Loucy (cell line): ENCODE data around the gene KIF21A.

Source experiments
- H2AFZ ChIP-seq: fragments of 200-600 bp; sonication (generic); 2 replicates; pipeline ENCODE4 v1.6.0; 2016; ENCODE audit warnings: antibody characterized with exemption, mild to moderate bottlenecking, low read length, moderate library complexity
- H3F3A ChIP-seq: fragments of 200-600 bp; 2 replicates; pipeline ENCODE4 v1.6.0; 2016; ENCODE audit warnings: antibody characterized with exemption, low read depth, mild to moderate bottlenecking
- H3K27me3 ChIP-seq: fragments of 200-600 bp; sonication (generic); 2 replicates; pipeline ENCODE4 v1.6.1; 2014; ENCODE audit warnings: low read length, mild to moderate bottlenecking; ENCODE audit not compliant: insufficient read depth, poor library complexity, severe bottlenecking
- H3K36me3 ChIP-seq: fragments of 200-600 bp; sonication (generic); 2 replicates; pipeline ENCODE4 v1.6.1; 2016; ENCODE audit warnings: low read length; ENCODE audit not compliant: insufficient read depth
- H3K4me1 ChIP-seq: fragments of 200-600 bp; sonication (generic); 2 replicates; pipeline ENCODE4 v1.5.1; 2014; ENCODE audit warnings: low read length, mild to moderate bottlenecking; ENCODE audit not compliant: insufficient read depth, poor library complexity, severe bottlenecking
- H3K4me2 ChIP-seq: fragments of 200-600 bp; sonication (generic); 2 replicates; pipeline ENCODE4 v1.6.0; 2014; ENCODE audit warnings: antibody characterized with exemption, low read length, low read depth, mild to moderate bottlenecking; ENCODE audit not compliant: poor library complexity, severe bottlenecking
- H3K4me3 ChIP-seq: fragments of 200-600 bp; sonication (generic); 2 replicates; pipeline ENCODE4 v1.5.1; 2014; ENCODE audit warnings: low read length, mild to moderate bottlenecking, mixed read lengths; ENCODE audit not compliant: poor library complexity, severe bottlenecking
- H3K79me2 ChIP-seq: fragments of 200-600 bp; sonication (generic); 2 replicates; pipeline ENCODE4 v1.6.1; 2014; ENCODE audit warnings: low read length; ENCODE audit not compliant: insufficient read depth
- H3K9ac ChIP-seq: fragments of 200-600 bp; sonication (generic); 2 replicates; pipeline ENCODE4 v1.6.0; 2014; ENCODE audit warnings: mild to moderate bottlenecking, low read depth, low read length, moderate library complexity; ENCODE audit not compliant: poor library complexity, severe bottlenecking
- H3K9me2 ChIP-seq: fragments of 200-600 bp; sonication (generic); replicated peaks from 2 replicates; pipeline ENCODE4 v1.6.1; 2016; ENCODE audit warnings: low read depth, low read length, mixed read lengths
- H3K9me3 ChIP-seq: fragments of 200-600 bp; sonication (generic); 2 replicates; pipeline ENCODE4 v1.6.1; 2014; ENCODE audit warnings: mild to moderate bottlenecking, antibody characterized with exemption, low read length, low read depth; ENCODE audit not compliant: insufficient read depth
- H4K20me1 ChIP-seq: fragments of 200-600 bp; sonication (generic); 2 replicates; pipeline ENCODE4 v1.6.0; 2014; ENCODE audit warnings: antibody characterized with exemption, low read length, mild to moderate bottlenecking; ENCODE audit not compliant: insufficient read depth, poor library complexity, severe bottlenecking
- EZH2phosphoT487 ChIP-seq: fragments of 200-600 bp; IDR thresholded peaks from 2 replicates; pipeline ENCODE4 v1.6.1; 2018; ENCODE audit warnings: antibody characterized with exemption, mild to moderate bottlenecking, moderate library complexity, borderline replicate concordance
- TF ChIP-seq, protein P1 (sequence below): fragments of 200-600 bp; sonication (generic); conservative IDR thresholded peaks from 2 replicates; pipeline ENCODE4 v1.5.1; 2014; ENCODE audit warnings: mild to moderate bottlenecking, antibody characterized with exemption, low read length

Gene KIF21A

DNA sequence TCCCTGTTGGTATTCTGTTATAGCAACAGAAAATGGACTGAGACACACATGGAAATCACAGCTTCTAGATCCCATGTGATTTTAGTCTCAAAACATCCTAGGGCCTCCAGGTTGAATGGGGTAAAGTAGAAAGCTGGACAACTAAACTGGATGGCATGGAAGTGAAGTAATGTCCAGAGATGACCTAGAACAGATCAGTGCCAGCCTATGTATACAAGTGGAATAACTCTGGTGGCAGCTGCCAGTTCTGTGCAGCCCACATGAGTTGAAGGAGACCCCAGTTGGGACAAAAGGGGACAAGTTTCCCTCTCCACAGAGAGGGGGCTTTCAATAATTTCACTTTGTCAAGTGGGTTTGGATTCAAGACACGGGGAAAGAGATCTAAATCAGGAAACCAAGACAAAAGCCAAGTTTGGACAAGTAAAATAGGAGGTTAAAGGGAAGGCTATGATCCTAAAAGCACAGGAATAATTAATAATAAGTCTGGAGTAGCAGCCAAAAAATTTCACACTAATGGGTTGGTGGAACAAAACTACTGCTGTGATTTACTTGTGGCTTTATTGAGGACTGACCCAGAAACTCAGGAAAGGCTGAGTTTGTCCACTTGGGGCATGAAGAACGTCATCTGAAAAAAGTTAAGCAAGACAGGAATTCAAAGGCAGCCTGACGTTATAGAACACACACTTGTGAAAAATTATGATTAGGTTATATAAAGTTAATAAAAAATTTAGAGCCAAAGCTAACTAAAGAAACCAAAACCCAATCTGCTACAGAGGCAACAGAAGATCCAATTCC lies 11.7 kb downstream of the KIF21A start:
- H3K4me2 ChIP-seq = no peak overlapping the region

DNA sequence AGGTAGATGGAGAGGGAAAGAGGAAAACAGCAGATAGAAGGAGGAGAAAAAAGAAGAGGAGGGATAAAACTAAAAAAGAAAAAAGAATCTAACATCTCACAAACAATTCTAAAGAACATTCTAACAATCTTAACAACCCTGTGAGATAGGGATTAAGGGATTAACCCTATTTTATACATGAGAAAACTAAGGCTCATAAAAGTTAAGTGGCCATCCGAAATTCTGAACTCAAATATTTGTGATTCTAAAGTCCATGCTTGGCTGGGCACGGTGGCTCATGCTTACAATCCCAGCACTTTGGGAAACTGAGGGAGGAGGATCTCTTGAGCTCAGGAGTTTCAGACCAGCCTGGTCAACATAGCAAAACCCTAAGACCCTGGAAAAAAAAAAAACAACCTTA lies 13.1 kb downstream of the KIF21A start:
- Histone ChIP-seq H2AFZ (no peak overlapping the region), H3K9me2 (no peaks in the 10 kb centered on the region), H3K9me3 (no peaks in the 10 kb centered on the region; the same call in 1 of the 2 replicates), H4K20me1 (no peaks in the 10 kb centered on the region), H3K9ac (no peak overlapping the region), H3K4me1 (no peaks in the 10 kb centered on the region), H3K4me2 (no peak overlapping the region), H3F3A (no peaks in the 10 kb centered on the region), H3K79me2 (no peaks in the 10 kb centered on the region), H3K4me3 (no peak overlapping the region), H3K36me3 (no peaks in the 10 kb centered on the region), H3K27me3 (no peaks in the 10 kb centered on the region)
- TF ChIP-seq EZH2phosphoT487 = no peak
- TF ChIP-seq, protein P1, sequence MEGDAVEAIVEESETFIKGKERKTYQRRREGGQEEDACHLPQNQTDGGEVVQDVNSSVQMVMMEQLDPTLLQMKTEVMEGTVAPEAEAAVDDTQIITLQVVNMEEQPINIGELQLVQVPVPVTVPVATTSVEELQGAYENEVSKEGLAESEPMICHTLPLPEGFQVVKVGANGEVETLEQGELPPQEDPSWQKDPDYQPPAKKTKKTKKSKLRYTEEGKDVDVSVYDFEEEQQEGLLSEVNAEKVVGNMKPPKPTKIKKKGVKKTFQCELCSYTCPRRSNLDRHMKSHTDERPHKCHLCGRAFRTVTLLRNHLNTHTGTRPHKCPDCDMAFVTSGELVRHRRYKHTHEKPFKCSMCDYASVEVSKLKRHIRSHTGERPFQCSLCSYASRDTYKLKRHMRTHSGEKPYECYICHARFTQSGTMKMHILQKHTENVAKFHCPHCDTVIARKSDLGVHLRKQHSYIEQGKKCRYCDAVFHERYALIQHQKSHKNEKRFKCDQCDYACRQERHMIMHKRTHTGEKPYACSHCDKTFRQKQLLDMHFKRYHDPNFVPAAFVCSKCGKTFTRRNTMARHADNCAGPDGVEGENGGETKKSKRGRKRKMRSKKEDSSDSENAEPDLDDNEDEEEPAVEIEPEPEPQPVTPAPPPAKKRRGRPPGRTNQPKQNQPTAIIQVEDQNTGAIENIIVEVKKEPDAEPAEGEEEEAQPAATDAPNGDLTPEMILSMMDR = no peak

More for the DNA sequence above, 11.7 kb downstream of the KIF21A start:
- H3F3A ChIP-seq = no peaks in the 10 kb centered on the region
- H3K9ac ChIP-seq = no peak overlapping the region
- no peaks in the 10 kb centered on the region for H3K79me2 ChIP-seq
- H3K36me3 ChIP-seq = no peaks in the 10 kb centered on the region
- H3K4me1 ChIP-seq = no peaks in the 10 kb centered on the region
- no peaks in the 10 kb centered on the region; the same call in 1 of the 2 replicates for H3K9me3 ChIP-seq
- H3K9me2 ChIP-seq = no peaks in the 10 kb centered on the region
- H3K4me3 ChIP-seq = no peak overlapping the region
- no peaks in the 10 kb centered on the region for H4K20me1 ChIP-seq
- TF ChIP-seq EZH2phosphoT487 = no peak
- TF ChIP-seq, protein P1 = no peak
- H3K27me3 ChIP-seq = no peaks in the 10 kb centered on the region
- no peak overlapping the region for H2AFZ ChIP-seq

DNA sequence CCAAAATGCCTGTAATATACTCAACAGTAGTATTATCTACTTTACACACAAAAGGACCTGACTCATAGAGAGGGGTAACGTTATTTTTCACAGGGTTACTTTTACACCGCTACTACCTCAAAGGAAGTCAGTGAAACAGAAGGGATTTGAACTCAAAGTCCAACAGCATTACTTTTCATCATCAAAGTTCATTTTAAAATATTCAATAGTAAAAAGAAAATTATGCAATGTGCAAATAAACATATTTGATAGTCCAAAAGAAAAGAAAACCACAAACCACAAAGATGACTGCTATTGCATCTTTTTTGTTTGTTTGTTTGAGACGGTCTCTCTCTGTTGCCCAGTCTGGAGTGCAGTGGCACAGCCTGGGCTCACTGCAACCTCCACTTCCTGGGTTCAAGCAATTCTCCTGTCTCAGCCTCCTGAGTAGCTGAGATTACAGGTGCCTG lies 15.5 kb downstream of the KIF21A start:
- Histone ChIP-seq H3K9me3 (no peaks in the 10 kb centered on the region), H3K4me1 (no peaks in the 10 kb centered on the region), H3K4me2 (no peak overlapping the region), H3K4me3 (no peak overlapping the region), H2AFZ (no peak overlapping the region), H4K20me1 (no peaks in the 10 kb centered on the region), H3K27me3 (no peaks in the 10 kb centered on the region), H3K9me2 (no peaks in the 10 kb centered on the region), H3F3A (no peaks in the 10 kb centered on the region), H3K36me3 (no peaks in the 10 kb centered on the region), H3K79me2 (no peaks in the 10 kb centered on the region), H3K9ac (no peak overlapping the region)
- TF ChIP-seq EZH2phosphoT487 = no peak
- TF ChIP-seq, protein P1 = no peak
